CD4-positive, alpha-beta T cell (primary cell): Measurements from ENCODE around the gene EXD3. TPM values are rescaled to one million over a fixed set of nuclear protein-coding genes. Genes with fewer than 3 reads are reported as not detected.

Source experiments
- ATAC-seq: fragments of 200-7000 bp; cut with Tn5 transposase; one replicate; pipeline ENCODE4 v1.10.0; 2022; ENCODE audit warnings: mild to moderate bottlenecking; ENCODE audit not compliant: poor library complexity
- CTCF ChIA-PET: fragments of 350-600 bp; sonication (Branson Sonifier 250); formaldehyde crosslinking; loops from one replicate; lab custom pipeline; 2021; ENCODE audit warnings: antibody characterized with exemption, inconsistent platforms; lab: Charles Lee
- POLR2A ChIA-PET: fragments of 350-600 bp; sonication (Branson Sonifier 250); formaldehyde crosslinking; loops from one replicate; lab custom pipeline; 2021; ENCODE audit warnings: antibody characterized with exemption, inconsistent platforms; lab: Charles Lee
- DNase-seq, 14 experiments: peaks; one replicate each; pipeline ENCODE4 v3.0.0-alpha.2; 2013 to 2020; ENCODE audit warnings: mixed read lengths in 2 of 14
- H3K27ac ChIP-seq, 2 donors: one replicate each; pipeline versions ENCODE4 v1.5.1 to v1.7.0; 2013; ENCODE audit warnings: low read length in 2 of 2, low read depth in 1 of 2, mild to moderate bottlenecking in 1 of 2
- H3K27me3 ChIP-seq, 2 experiments: 1 replicate in 1 of 2; 2 replicates in 1 of 2; pipeline versions ENCODE4 v1.6.1 to v1.7.0; 2013; ENCODE audit warnings: low read length in 2 of 2, control low read depth in 1 of 2, mild to moderate bottlenecking in 1 of 2, moderate library complexity in 1 of 2; ENCODE audit not compliant: insufficient read depth in 2 of 2, control insufficient read depth in 1 of 2
- H3K36me3 ChIP-seq: one replicate; pipeline ENCODE4 v1.6.1; 2013; ENCODE audit warnings: low read length, control low read depth; ENCODE audit not compliant: insufficient read depth
- H3K4me1 ChIP-seq: one replicate; pipeline ENCODE4 v1.6.1; 2013; ENCODE audit warnings: low read length, control low read depth; ENCODE audit not compliant: insufficient read depth
- H3K4me3 ChIP-seq: one replicate; pipeline ENCODE4 v1.5.1; 2013; ENCODE audit warnings: mild to moderate bottlenecking, low read length, moderate library complexity
- H3K9me3 ChIP-seq, 2 experiments: 1 replicate in 1 of 2; 2 replicates in 1 of 2; pipeline versions ENCODE4 v1.6.1 to v1.7.0; 2013; ENCODE audit warnings: low read length in 2 of 2, mild to moderate bottlenecking in 2 of 2, control low read depth in 1 of 2, moderate library complexity in 1 of 2; ENCODE audit not compliant: control insufficient read depth in 1 of 2, insufficient read depth in 1 of 2
- H3K27ac Mint-ChIP-seq: one replicate; pipeline ENCODE4 v1.8.0; 2020; ENCODE audit warnings: mixed read lengths
- H3K27me3 Mint-ChIP-seq: one replicate; pipeline ENCODE4 v1.8.0; 2021; ENCODE audit warnings: mixed read lengths
- H3K36me3 Mint-ChIP-seq: one replicate; pipeline ENCODE4 v1.8.0; 2021; ENCODE audit warnings: low read depth, mixed read lengths
- H3K4me1 Mint-ChIP-seq: one replicate; pipeline ENCODE4 v1.8.0; 2021; ENCODE audit warnings: low read depth, mixed read lengths
- H3K4me3 Mint-ChIP-seq: one replicate; pipeline ENCODE4 v1.8.0; 2020; ENCODE audit warnings: mild to moderate bottlenecking, mixed read lengths
- H3K9me3 Mint-ChIP-seq: one replicate; pipeline ENCODE4 v1.8.0; 2020; ENCODE audit warnings: mixed read lengths
- CTCF ChIP-seq: fragments of 200-600 bp; IDR thresholded peaks from one replicate; pipeline ENCODE4 v1.8.0; 2022; ENCODE audit warnings: antibody characterized with exemption, mild to moderate bottlenecking
- intact Hi-C, 2 experiments: fragments of 100-400 bp; cut with DNase I in 1 of 2; cut with micrococcal nuclease in 1 of 2; formaldehyde crosslinking; loops; one replicate each; pipeline versions ENCODE4 v1.15.1 to v1.9.0; 2023 to 2025; cut with DNase I, micrococcal nuclease
- total RNA-seq, 174 experiments: library from RNA in 2 of 174; stranded (reverse) in 2 of 174; gene quantifications; one replicate each; pipeline ENCODE4 v1.2.3 and lab custom pipeline; 2021 to 2026

Gene EXD3
- total RNA-seq, 2 experiments from 2014 or later: 14.9 to 16.9 TPM

GRCh38 chr9:137306850-137307254, 116.1 kb downstream of the EXD3 start:
- H3K27ac ChIP-seq: no peak overlapping the region
- intact Hi-C loops: no loop called here
- peak in 1 of 14 experiments; percentile 31 for DNase-seq
- ChIA-PET CTCF (no interaction called here), POLR2A (no interaction called here)
- no peak for TF ChIP-seq CTCF
- H3K4me1 ChIP-seq: peaks cover 45% of the 10 kb centered on the region
- no peaks in the 10 kb centered on the region for H3K27me3 ChIP-seq
- Mint-ChIP-seq H3K9me3 (no peaks in the 10 kb centered on the region), H3K36me3 (no peaks in the 10 kb centered on the region), H3K4me1 (peaks cover 6% of the 10 kb centered on the region), H3K27ac (no peak overlapping the region), H3K27me3 (no peaks in the 10 kb centered on the region), H3K4me3 (no peak overlapping the region)
- no peaks in the 10 kb centered on the region for H3K36me3 ChIP-seq
- H3K9me3 ChIP-seq: peaks cover 0 to 3% of the 10 kb centered on the region in 2 experiments
- no peak for ATAC-seq
- H3K4me3 ChIP-seq: no peak overlapping the region

- POLR2A ChIA-PET: no interaction called here
Observed at GRCh38 chr9:137306066-137306849, 116.7 kb downstream of the EXD3 start.

GRCh38 chr9:137305798-137306065, 117.2 kb downstream of the EXD3 start:
- Mint-ChIP-seq H3K27ac (no peak overlapping the region), H3K36me3 (no peaks in the 10 kb centered on the region), H3K4me1 (peaks cover 8% of the 10 kb centered on the region), H3K27me3 (peaks cover 2% of the 10 kb centered on the region), H3K4me3 (peak overlapping the region; percentile 71), H3K9me3 (no peaks in the 10 kb centered on the region)
- DNase-seq (no peak), ATAC-seq (no peak)
- intact Hi-C loops: no loop called here
- Histone ChIP-seq H3K36me3 (no peaks in the 10 kb centered on the region), H3K27me3 (peaks cover 0 to 3% of the 10 kb centered on the region in 2 experiments), H3K4me1 (peaks cover 45% of the 10 kb centered on the region), H3K4me3 (peak overlapping the region; percentile 14), H3K27ac (no peak overlapping the region), H3K9me3 (peaks cover 0 to 3% of the 10 kb centered on the region in 2 experiments)
- no peak for TF ChIP-seq CTCF
- POLR2A ChIA-PET: no interaction called here
- CTCF ChIA-PET: no interaction called here

More at GRCh38 chr9:137306066-137306849, 116.7 kb downstream of the EXD3 start:
- CTCF ChIA-PET: no interaction called here
- Histone ChIP-seq H3K4me3 (no peak overlapping the region), H3K27me3 (no peaks in the 10 kb centered on the region), H3K9me3 (peaks cover 0 to 3% of the 10 kb centered on the region in 2 experiments), H3K36me3 (no peaks in the 10 kb centered on the region), H3K4me1 (peaks cover 43% of the 10 kb centered on the region), H3K27ac (no peak overlapping the region)
- Mint-ChIP-seq H3K9me3 (no peaks in the 10 kb centered on the region), H3K36me3 (no peaks in the 10 kb centered on the region), H3K4me1 (peaks cover 6% of the 10 kb centered on the region), H3K27me3 (no peaks in the 10 kb centered on the region), H3K4me3 (no peak overlapping the region), H3K27ac (no peak overlapping the region)
- TF ChIP-seq CTCF: no peak
- intact Hi-C loops: no loop called here
- ATAC-seq: no peak
- DNase-seq: peak in 1 of 14 experiments; percentile 30
